ENCODE results near the gene SAPCD2.

The SAPCD2 gene

DNA sequence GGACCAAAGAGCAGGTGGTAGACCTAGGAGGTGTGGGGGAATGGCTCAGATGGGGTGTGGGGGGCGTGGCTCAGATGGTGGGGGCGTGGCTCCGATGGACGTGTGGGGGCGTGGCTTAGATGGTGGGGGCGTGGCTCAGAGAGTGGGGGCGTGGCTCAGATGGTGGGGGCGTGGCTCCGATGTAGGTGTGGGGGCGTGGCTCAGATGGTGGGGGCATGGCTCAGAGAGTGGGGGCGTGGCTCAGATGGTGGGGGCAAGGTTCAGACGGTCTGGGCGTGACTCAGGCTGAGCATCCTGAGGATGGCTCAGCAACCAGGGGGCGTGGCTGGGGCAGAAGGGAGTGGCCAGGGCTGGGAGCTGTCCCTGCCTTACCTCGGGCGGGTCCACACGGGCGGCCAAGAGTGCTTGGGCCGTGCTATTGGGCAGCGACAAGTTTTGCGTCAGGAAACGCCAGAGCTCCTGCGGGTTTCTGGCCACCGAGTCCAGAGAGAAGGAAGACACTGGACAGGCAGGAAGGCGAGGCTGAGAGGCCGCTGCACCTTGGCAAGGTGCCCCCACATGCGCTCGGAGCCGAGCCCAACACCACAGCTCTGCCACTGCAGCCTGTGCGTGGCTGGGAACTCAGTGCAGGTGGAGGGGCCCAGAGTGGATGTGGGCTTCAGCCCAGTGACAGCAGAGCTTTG lies 48.2 kb downstream of the SAPCD2 start:
- DNase-seq (ENCODE audit: insufficient read length, low spot score), result peak; percentile 78
- FAIRE-seq, result peak; percentile 97
- TF ChIP-seq POU2F2 (IDR thresholded peaks at IDR 0.05; ENCODE audit: low read depth, low read length) (no peak), PAX5 (IDR thresholded peaks at IDR 0.05; ENCODE audit: insufficient read depth, low read length, severe bottlenecking) (no peak), TAF1 (IDR thresholded peaks at IDR 0.05; ENCODE audit: low read depth, low read length) (no peak), POLR2A (IDR thresholded peaks at IDR 0.05; ENCODE audit: low read depth, low read length) (no peak), POLR2AphosphoS5 (IDR thresholded peaks at IDR 0.05; ENCODE audit: low read depth, low read length) (no peak), SPI1 (IDR thresholded peaks at IDR 0.05; ENCODE audit: low read depth, low read length) (no peak)

- no peak for FAIRE-seq
- TF ChIP-seq POU2F2 (IDR thresholded peaks at IDR 0.05; ENCODE audit: low read depth, low read length) (no peak), TAF1 (IDR thresholded peaks at IDR 0.05; ENCODE audit: low read depth, low read length) (no peak), POLR2A (IDR thresholded peaks at IDR 0.05; ENCODE audit: low read depth, low read length) (no peak), PAX5 (IDR thresholded peaks at IDR 0.05; ENCODE audit: insufficient read depth, low read length, severe bottlenecking) (no peak), POLR2AphosphoS5 (IDR thresholded peaks at IDR 0.05; ENCODE audit: low read depth, low read length) (no peak), SPI1 (IDR thresholded peaks at IDR 0.05; ENCODE audit: low read depth, low read length) (no peak)
- DNase-seq (ENCODE audit: insufficient read length, low spot score), result no peak
These were observed 48.8 kb downstream of the SAPCD2 start for GRCh38 chr9:137021568-137021978.

- FAIRE-seq (no peak), DNase-seq (ENCODE audit: insufficient read length, low spot score) (no peak)
- TF ChIP-seq POU2F2 (IDR thresholded peaks at IDR 0.05; ENCODE audit: low read depth, low read length), result no peak
- no peak for TF ChIP-seq POLR2AphosphoS5 (IDR thresholded peaks at IDR 0.05; ENCODE audit: low read depth, low read length)
- no peak for TF ChIP-seq TAF1 (IDR thresholded peaks at IDR 0.05; ENCODE audit: low read depth, low read length)
- TF ChIP-seq POLR2A (IDR thresholded peaks at IDR 0.05; ENCODE audit: low read depth, low read length), result no peak
- no peak for TF ChIP-seq PAX5 (IDR thresholded peaks at IDR 0.05; ENCODE audit: insufficient read depth, low read length, severe bottlenecking)
These were observed 49.4 kb downstream of the SAPCD2 start for GRCh38 chr9:137020771-137021567.

- TF ChIP-seq POLR2AphosphoS5 (IDR thresholded peaks at IDR 0.05; ENCODE audit: low read depth, low read length) (no peak), PAX5 (IDR thresholded peaks at IDR 0.05; ENCODE audit: insufficient read depth, low read length, severe bottlenecking) (no peak), POU2F2 (IDR thresholded peaks at IDR 0.05; ENCODE audit: low read depth, low read length) (no peak), TAF1 (IDR thresholded peaks at IDR 0.05; ENCODE audit: low read depth, low read length) (no peak), POLR2A (IDR thresholded peaks at IDR 0.05; ENCODE audit: low read depth, low read length) (no peak), SPI1 (IDR thresholded peaks at IDR 0.05; ENCODE audit: low read depth, low read length) (no peak)
- DNase-seq (ENCODE audit: insufficient read length, low spot score), result no peak
- no peak for FAIRE-seq
These were observed 50.3 kb downstream of the SAPCD2 start for GRCh38 chr9:137019891-137020683.

DNA sequence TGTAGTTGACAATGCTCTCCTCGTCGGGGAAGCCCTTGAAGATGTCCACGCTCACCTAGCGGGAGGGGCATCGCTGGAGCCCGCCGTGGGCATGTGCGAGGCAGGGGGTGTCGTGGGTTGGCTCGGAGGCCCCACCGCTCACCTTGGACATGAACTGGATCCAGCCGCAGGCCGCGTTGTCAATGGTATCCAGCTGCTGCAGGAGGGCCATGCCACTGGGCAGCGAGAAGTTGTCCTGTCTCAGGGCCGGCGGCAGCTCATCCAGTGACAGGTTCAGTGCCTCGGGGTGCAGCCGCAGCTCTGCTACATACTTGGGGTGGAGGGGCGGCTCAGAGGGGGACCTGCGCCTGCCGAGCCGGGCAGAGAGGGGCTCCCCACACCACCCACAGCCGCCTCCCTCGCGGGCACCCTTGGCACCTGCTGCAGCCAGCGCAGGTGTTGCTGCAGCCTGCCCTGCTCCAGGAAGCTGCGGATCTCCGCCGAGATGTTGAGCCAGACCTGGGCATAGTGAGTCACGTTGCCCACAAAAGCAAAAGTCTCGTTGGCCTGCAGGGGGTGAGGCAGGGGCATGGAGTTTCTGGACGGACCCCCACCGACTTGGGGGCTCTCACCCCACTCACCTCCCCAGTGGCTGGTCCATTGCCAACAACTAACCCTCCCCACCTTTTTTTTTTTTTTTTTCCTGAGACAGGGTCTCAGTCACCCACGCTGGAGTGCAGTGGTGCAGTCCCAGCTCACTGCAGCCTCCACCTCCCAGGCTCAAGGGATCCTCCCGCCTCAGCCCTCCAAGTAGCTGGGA lies 51.4 kb downstream of the SAPCD2 start:
- no peak for DNase-seq (ENCODE audit: insufficient read length, low spot score)
- TF ChIP-seq TAF1 (IDR thresholded peaks at IDR 0.05; ENCODE audit: low read depth, low read length) (no peak), POU2F2 (IDR thresholded peaks at IDR 0.05; ENCODE audit: low read depth, low read length) (no peak), POLR2A (IDR thresholded peaks at IDR 0.05; ENCODE audit: low read depth, low read length) (no peak), SPI1 (IDR thresholded peaks at IDR 0.05; ENCODE audit: low read depth, low read length) (no peak), PAX5 (IDR thresholded peaks at IDR 0.05; ENCODE audit: insufficient read depth, low read length, severe bottlenecking) (no peak), POLR2AphosphoS5 (IDR thresholded peaks at IDR 0.05; ENCODE audit: low read depth, low read length) (no peak)
- no peak for FAIRE-seq

- FAIRE-seq (no peak), DNase-seq (ENCODE audit: insufficient read length, low spot score) (no peak)
- no peak for TF ChIP-seq PAX5 (IDR thresholded peaks at IDR 0.05; ENCODE audit: insufficient read depth, low read length, severe bottlenecking)
- no peak for TF ChIP-seq POLR2A (IDR thresholded peaks at IDR 0.05; ENCODE audit: low read depth, low read length)
- no peak for TF ChIP-seq SPI1 (IDR thresholded peaks at IDR 0.05; ENCODE audit: low read depth, low read length)
These were observed 52.4 kb downstream of the SAPCD2 start for GRCh38 chr9:137017791-137018497.

GRCh38 chr9:137017071-137017470 lies 53.3 kb downstream of the SAPCD2 start:
- TF ChIP-seq PAX5 (IDR thresholded peaks at IDR 0.05; ENCODE audit: insufficient read depth, low read length, severe bottlenecking), result no peak
- no peak for TF ChIP-seq POLR2A (IDR thresholded peaks at IDR 0.05; ENCODE audit: low read depth, low read length)
- no peak for TF ChIP-seq POLR2AphosphoS5 (IDR thresholded peaks at IDR 0.05; ENCODE audit: low read depth, low read length)
- no peak for TF ChIP-seq SPI1 (IDR thresholded peaks at IDR 0.05; ENCODE audit: low read depth, low read length)
- TF ChIP-seq POU2F2 (IDR thresholded peaks at IDR 0.05; ENCODE audit: low read depth, low read length), result no peak
- no peak for TF ChIP-seq TAF1 (IDR thresholded peaks at IDR 0.05; ENCODE audit: low read depth, low read length)
- FAIRE-seq (no peak), DNase-seq (ENCODE audit: insufficient read length, low spot score) (no peak)

- no peak for DNase-seq (ENCODE audit: insufficient read length, low spot score)
- TF ChIP-seq POLR2AphosphoS5 (IDR thresholded peaks at IDR 0.05; ENCODE audit: low read depth, low read length) (no peak), SPI1 (IDR thresholded peaks at IDR 0.05; ENCODE audit: low read depth, low read length) (no peak), PAX5 (IDR thresholded peaks at IDR 0.05; ENCODE audit: insufficient read depth, low read length, severe bottlenecking) (no peak), POLR2A (IDR thresholded peaks at IDR 0.05; ENCODE audit: low read depth, low read length) (no peak), TAF1 (IDR thresholded peaks at IDR 0.05; ENCODE audit: low read depth, low read length) (no peak), POU2F2 (IDR thresholded peaks at IDR 0.05; ENCODE audit: low read depth, low read length) (no peak)
- FAIRE-seq, result no peak
These were observed 53.9 kb downstream of the SAPCD2 start for GRCh38 chr9:137016436-137016835.

Data from GM12891 (cell line).